Testis (tissue), 3 donors: Measurements from ENCODE around the gene DAZAP1. TPM values are rescaled to one million over a fixed set of nuclear protein-coding genes. Genes with fewer than 3 reads are reported as not detected.

ENCODE experiments used
- DNase-seq: peaks from one replicate; pipeline ENCODE4 v3.0.0-alpha.2; 2019
- H3K27ac ChIP-seq, 2 donors: fragments of 200-600 bp; sonication (generic); one replicate each; pipeline ENCODE4 v1.5.1; 2019
- H3K27me3 ChIP-seq: fragments of 200-600 bp; sonication (generic); one replicate; pipeline ENCODE4 v1.5.1; 2019
- H3K36me3 ChIP-seq: fragments of 200-600 bp; sonication (generic); one replicate; pipeline ENCODE4 v1.5.1; 2017; ENCODE audit warnings: low read depth; ENCODE audit errors: missing control alignments
- H3K4me1 ChIP-seq: fragments of 200-600 bp; sonication (generic); one replicate; pipeline ENCODE4 v1.5.1; 2019
- H3K4me3 ChIP-seq, 2 donors: fragments of 200-600 bp; sonication (generic); one replicate each; pipeline ENCODE4 v1.5.1; 2017 to 2019
- H3K9me3 ChIP-seq: fragments of 200-600 bp; sonication (generic); one replicate; pipeline ENCODE4 v1.5.1; 2017
- CTCF ChIP-seq, 3 experiments: fragments of 450-650 bp in 2 of 3; fragments of 200-600 bp in 1 of 3; sonication (generic) in 1 of 3; IDR thresholded peaks; one replicate each; pipeline ENCODE4 v1.5.1; 2016 to 2019; ENCODE audit warnings: antibody characterized with exemption in 3 of 3, mild to moderate bottlenecking in 2 of 3, moderate library complexity in 1 of 3
- POLR2A ChIP-seq: fragments of 450-650 bp; IDR thresholded peaks from one replicate; pipeline ENCODE4 v1.6.1; 2017; ENCODE audit warnings: antibody characterized with exemption, mild to moderate bottlenecking, moderate library complexity
- WGBS, 2 donors: methylation state at CpG; one replicate each; pipeline ENCODE4 v1.1.5; 2018; 5-methylcytosine and 5-hydroxymethylcytosine counted together
- intact Hi-C: fragments of 100-400 bp; cut with DNase I; formaldehyde crosslinking; loops from one replicate; pipeline ENCODE4 v1.15.1; 2023; ENCODE audit warnings: low total_unique reads
- polyA plus RNA-seq: library from polyadenylated mRNA; stranded (reverse); fragments of 350-450 nt; fragmentation: Illumina TruSeq; extraction: RNeasy Lipid Tissue Mini Kit (QIAGEN cat#74804); gene quantifications from one replicate; pipeline ENCODE4 v1.2.3, GENCODE V29; 2014; ENCODE audit warnings: low read depth, low replicate concordance; ENCODE audit not compliant: insufficient read depth
- total RNA-seq, 2 donors: library from RNA; depleted of rRNA; stranded (reverse); fragments of >200 nt; gene quantifications; one replicate each; pipeline ENCODE4 v1.2.3, GENCODE V29; 2016

The DAZAP1 gene
- total and polyA plus RNA-seq, 3 donors from 2014 or later, result 97.9 to 215 (median 99.6) TPM

- TF ChIP-seq CTCF (IDR thresholded peaks at IDR 0.05) (no peak), POLR2A (no peak)
- WGBS, 2 donors, result 67 to 80% methylated on average over 1 to 22 of the region's 22 CpGs
- no peak for DNase-seq
- H3K27me3 ChIP-seq, result no peaks in the 10 kb centered on the region
- H3K4me1 ChIP-seq, result peaks cover 23% of the 10 kb centered on the region
- H3K4me3 ChIP-seq, result no peak overlapping the region
- intact Hi-C loops, result no loop called here
- no peaks in the 10 kb centered on the region for H3K9me3 ChIP-seq
- H3K36me3 ChIP-seq, result no peaks in the 10 kb centered on the region
- H3K27ac ChIP-seq, result peak overlapping the region in 1 of 2 donors; percentile 56
These were observed 14.5 kb downstream of the DAZAP1 start for GRCh38 chr19:1421958-1422305.

- intact Hi-C loops, result no loop called here
- TF ChIP-seq CTCF (IDR thresholded peaks at IDR 0.05) (no peak), POLR2A (no peak)
- H3K4me1 ChIP-seq, result peaks cover 18% of the 10 kb centered on the region
- H3K36me3 ChIP-seq, result no peaks in the 10 kb centered on the region
- H3K27ac ChIP-seq, result peak overlapping the region in 1 of 2 donors; percentile 56
- no peaks in the 10 kb centered on the region for H3K9me3 ChIP-seq
- no peak for DNase-seq
- 42 to 61% methylated on average over 16 of the region's 16 CpGs for WGBS, 2 donors
- H3K27me3 ChIP-seq, result no peaks in the 10 kb centered on the region
- H3K4me3 ChIP-seq, result no peak overlapping the region
These were observed 15.0 kb downstream of the DAZAP1 start for GRCh38 chr19:1422360-1422759.

GRCh38 chr19:1422943-1423342 is 15.6 kb downstream of the DAZAP1 start:
- Histone ChIP-seq H3K36me3 (no peaks in the 10 kb centered on the region), H3K4me1 (peaks cover 13% of the 10 kb centered on the region), H3K4me3 (no peak overlapping the region), H3K27ac (peak overlapping the region in 1 of 2 donors; percentile 56), H3K27me3 (no peaks in the 10 kb centered on the region), H3K9me3 (no peaks in the 10 kb centered on the region)
- intact Hi-C loops, result no loop called here
- WGBS, 2 donors, result 83 to 95% methylated on average over 19 to 24 of the region's 24 CpGs
- TF ChIP-seq POLR2A (no peak), CTCF (IDR thresholded peaks at IDR 0.05) (no peak)
- DNase-seq, result no peak

GRCh38 chr19:1423436-1424191 is 16.2 kb downstream of the DAZAP1 start:
- Histone ChIP-seq H3K27me3 (no peaks in the 10 kb centered on the region), H3K27ac (no peak overlapping the region), H3K36me3 (no peaks in the 10 kb centered on the region), H3K4me3 (no peak overlapping the region), H3K9me3 (no peaks in the 10 kb centered on the region), H3K4me1 (peaks cover 7% of the 10 kb centered on the region)
- TF ChIP-seq CTCF (IDR thresholded peaks at IDR 0.05) (no peak), POLR2A (no peak)
- intact Hi-C loops, result no loop called here
- WGBS, 2 donors, result 88 to 91% methylated on average over 24 to 40 of the region's 40 CpGs
- DNase-seq, result no peak
